Epithelial cell of proximal tubule (primary cell): ENCODE data around the gene ADAP1. TPM values are rescaled to one million over a fixed set of nuclear protein-coding genes. Genes with fewer than 3 reads are reported as not detected.

Experiments
- DNase-seq: peaks from one replicate; pipeline ENCODE4 v3.0.0-alpha.2; 2011; ENCODE audit warnings: low read depth
- H3K4me3 ChIP-seq: 2 replicates; pipeline ENCODE4 v1.5.1; 2011; ENCODE audit warnings: low read depth, mild to moderate bottlenecking, low read length
- total RNA-seq: library from RNA; depleted of rRNA; stranded (reverse); fragments of >200 nt; gene quantifications from 2 replicates; pipeline ENCODE4 v1.2.3, GENCODE V29; 2015
- TF ChIP-seq, protein P1 (sequence below): conservative IDR thresholded peaks from 2 replicates; pipeline ENCODE4 v1.5.1; 2012; ENCODE audit warnings: low read depth, mild to moderate bottlenecking, low read length

Gene ADAP1
- total RNA-seq, 1 donor from 2014 or later = 7.2 TPM

DNA sequence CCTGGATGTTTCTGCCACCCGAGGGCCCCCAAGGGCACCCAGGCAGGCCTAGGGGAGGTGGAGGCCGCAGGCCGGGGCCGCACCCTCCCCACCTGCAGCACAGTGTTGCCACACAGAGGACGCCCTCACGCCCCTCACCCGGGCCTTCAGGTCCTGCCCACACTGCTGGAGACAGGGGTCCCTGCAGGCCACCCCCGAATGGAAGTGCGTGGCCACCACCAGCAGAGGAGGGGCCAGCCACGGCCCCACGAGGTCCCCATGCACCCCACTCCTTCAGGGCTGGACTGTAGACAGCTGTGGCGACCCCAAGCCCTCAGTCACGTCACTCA is 35.4 kb downstream of the ADAP1 start:
- TF ChIP-seq, protein P1, sequence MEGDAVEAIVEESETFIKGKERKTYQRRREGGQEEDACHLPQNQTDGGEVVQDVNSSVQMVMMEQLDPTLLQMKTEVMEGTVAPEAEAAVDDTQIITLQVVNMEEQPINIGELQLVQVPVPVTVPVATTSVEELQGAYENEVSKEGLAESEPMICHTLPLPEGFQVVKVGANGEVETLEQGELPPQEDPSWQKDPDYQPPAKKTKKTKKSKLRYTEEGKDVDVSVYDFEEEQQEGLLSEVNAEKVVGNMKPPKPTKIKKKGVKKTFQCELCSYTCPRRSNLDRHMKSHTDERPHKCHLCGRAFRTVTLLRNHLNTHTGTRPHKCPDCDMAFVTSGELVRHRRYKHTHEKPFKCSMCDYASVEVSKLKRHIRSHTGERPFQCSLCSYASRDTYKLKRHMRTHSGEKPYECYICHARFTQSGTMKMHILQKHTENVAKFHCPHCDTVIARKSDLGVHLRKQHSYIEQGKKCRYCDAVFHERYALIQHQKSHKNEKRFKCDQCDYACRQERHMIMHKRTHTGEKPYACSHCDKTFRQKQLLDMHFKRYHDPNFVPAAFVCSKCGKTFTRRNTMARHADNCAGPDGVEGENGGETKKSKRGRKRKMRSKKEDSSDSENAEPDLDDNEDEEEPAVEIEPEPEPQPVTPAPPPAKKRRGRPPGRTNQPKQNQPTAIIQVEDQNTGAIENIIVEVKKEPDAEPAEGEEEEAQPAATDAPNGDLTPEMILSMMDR = no peak
- H3K4me3 ChIP-seq = no peak overlapping the region

DNA sequence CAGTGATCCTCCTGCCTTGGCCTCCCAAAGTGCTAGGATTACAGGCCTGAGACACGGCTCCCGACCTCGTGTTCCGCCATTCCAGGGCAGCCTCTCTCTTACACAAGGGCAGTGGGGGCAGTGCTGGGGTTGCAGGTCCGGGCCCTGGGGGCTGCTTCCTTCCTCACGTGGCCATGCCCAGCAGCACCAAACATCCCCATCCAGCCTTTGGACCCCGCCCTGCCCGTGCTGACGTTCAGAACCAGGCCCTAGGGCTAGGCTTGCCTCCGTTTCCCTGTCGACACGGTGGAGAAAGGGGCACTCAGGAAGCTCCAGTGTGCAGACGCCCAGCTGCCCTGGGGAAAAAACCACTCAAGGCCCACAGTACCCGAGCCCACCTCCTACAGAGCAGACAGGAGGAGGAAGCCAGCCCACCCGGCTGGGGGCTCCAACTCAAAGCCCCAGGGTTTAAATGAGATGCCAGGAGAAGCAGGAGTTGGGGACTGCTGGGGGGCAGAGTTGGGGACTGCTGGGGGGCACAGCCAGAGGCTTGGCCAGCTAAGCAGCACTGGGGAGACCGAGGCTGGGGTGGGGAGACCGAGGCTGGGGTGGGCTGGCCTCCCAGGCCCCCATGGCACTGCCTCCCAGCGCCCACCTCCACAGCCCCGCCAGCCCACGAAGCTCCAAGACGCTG is 35.9 kb downstream of the ADAP1 start:
- no peak overlapping the region for H3K4me3 ChIP-seq
- TF ChIP-seq, protein P1 = no peak

More for the DNA sequence above, 35.4 kb downstream of the ADAP1 start:
- DNase-seq = no peak

DNA sequence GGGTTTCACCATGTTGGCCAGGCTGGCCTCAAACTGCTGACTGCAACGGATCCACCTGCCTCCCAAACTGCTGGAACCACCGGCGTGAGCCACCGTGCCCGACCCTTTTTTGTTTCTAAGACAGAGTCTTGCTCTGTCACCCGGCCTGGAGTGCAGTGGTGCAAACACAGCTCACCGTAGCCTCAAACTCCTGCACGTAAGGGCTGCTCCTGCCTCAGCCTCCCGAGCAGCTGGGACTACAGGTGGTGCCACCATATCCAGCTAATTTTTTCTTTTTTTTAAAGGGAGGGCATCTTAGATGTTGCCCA is 36.4 kb downstream of the ADAP1 start:
- TF ChIP-seq, protein P1 = no peak
- no peak overlapping the region for H3K4me3 ChIP-seq
- DNase-seq = no peak

More for the DNA sequence above, 35.9 kb downstream of the ADAP1 start:
- DNase-seq = no peak

DNA sequence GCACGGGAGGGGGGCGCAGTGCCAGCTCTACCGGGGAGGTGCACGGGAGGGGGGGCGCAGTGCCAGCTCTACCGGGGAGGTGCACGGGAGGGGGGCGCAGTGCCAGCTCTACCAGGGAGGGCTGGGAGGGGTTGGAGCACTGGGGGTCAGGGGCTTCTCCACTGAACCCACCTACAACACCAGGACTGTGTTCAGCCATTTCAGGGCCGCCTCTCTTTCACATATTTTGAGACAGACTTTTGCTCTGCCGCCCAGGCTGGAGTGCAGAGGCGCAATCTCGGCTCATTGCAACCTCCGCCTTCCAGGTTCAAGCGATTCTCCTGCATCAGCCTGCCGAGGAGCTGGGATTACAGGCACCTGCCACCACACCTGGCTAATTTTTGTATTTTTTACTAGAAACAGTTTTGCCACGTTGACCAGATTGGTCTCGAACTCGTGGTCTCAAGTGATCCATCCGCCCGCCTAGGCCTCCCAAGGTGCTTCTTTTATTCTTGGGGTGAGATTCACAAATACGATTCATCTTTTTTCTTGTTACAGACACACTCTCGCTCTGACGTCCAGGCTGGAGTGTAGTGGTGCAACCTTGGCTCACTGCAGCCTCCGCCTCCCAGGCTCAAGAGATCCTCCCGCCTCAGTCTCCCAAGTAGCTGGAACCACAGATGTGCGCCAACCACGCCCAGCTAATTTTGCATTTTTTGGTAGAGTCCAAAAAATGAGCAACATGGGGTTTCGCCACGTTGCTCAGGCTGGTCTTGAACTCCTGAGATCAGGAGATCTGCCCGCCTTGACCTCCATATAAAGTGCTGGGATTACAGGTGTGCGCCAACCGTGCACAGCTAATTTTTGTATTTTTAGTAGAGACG is 37.0 kb downstream of the ADAP1 start:
- TF ChIP-seq, protein P1 = no peak
- DNase-seq = no peak
- no peak overlapping the region for H3K4me3 ChIP-seq

DNA sequence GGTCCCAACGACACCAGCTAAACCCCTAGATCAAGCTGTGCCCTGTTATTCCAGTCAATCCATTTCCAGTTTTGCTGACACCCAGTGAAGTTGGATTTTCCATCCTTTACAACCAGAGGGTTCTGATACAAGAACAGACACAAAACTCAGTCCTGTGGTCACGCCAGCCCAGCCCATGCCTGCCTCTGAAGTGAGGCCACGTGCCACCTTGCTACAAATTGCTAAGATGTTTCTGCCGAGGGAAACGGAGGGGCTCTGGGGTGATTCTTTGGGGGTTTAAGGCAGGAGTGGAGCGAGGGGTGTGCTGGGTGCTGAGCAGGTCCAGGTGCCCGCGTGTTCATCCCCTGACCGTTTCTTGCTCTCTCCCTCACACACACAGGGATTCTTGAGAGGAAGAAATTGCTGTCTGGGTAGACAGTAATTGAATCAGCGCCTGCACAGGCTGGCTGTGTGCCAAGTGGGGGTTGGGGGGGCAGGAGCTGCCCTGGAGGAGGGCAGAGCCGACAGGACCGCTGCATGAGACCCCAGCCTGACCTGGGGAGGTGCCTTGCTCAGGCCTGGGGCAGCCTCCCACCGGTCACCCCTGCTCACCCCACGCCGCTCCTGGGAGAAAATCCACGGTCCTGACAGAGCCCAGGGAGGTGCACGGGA is 38.1 kb downstream of the ADAP1 start:
- no peak for DNase-seq
- TF ChIP-seq, protein P1 = no peak
- H3K4me3 ChIP-seq = no peak overlapping the region

GRCh38 chr7:915291-916218 is 38.9 kb downstream of the ADAP1 start:
- H3K4me3 ChIP-seq = no peak overlapping the region
- TF ChIP-seq, protein P1 = no peak
- DNase-seq = no peak
